Measurements from ENCODE around the gene CRISPLD2.
"Not testable (repeated sequence)": the region's sequence is repeated elsewhere in the genome, so short reads cannot be mapped to it uniquely, and the experiment has no call there.

Gene CRISPLD2

GRCh38 chr16:84856811-84857210, 37.0 kb downstream of the CRISPLD2 start:
- DNase-seq (ENCODE audit: low read depth, low spot score) = not testable (repeated sequence)

GRCh38 chr16:84859681-84860080, 39.9 kb downstream of the CRISPLD2 start:
- DNase-seq (ENCODE audit: low read depth, low spot score) = no peak

DNA sequence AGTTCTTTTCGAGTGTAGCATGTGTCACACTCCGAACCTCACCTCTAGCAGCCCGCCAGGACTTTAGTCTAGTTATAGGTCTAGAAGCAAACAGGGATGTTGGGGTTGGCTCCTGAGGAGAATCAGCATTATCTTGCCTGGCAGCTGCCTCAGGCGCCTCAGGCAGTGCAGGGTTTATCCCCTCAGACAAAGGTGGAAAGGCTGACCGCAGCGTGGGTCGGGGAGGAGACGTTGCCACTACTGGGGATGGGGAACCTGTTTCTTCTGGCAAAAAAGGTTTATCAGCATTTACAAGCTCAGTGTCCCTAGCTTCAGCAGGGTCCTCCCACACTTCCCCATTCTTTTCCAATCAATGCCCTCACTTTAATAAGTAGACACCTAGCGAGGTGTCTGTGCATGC, 40.6 kb downstream of the CRISPLD2 start:
- no peak for DNase-seq (ENCODE audit: low read depth, low spot score)

GRCh38 chr16:84861671-84862070, 41.9 kb downstream of the CRISPLD2 start:
- no peak for DNase-seq (ENCODE audit: low read depth, low spot score)

- DNase-seq (ENCODE audit: low read depth, low spot score) = no peak
These were observed 43.2 kb downstream of the CRISPLD2 start for GRCh38 chr16:84862804-84863480.

GRCh38 chr16:84863481-84863814, 43.7 kb downstream of the CRISPLD2 start:
- no peak for DNase-seq (ENCODE audit: low read depth, low spot score)

- DNase-seq (ENCODE audit: low read depth, low spot score) = no peak
These were observed 44.7 kb downstream of the CRISPLD2 start for GRCh38 chr16:84864326-84864955.

- no peak for DNase-seq (ENCODE audit: low read depth, low spot score)
These were observed 47.9 kb downstream of the CRISPLD2 start for GRCh38 chr16:84867696-84868095.

GRCh38 chr16:84868328-84868727, 48.5 kb downstream of the CRISPLD2 start:
- no peak for DNase-seq (ENCODE audit: low read depth, low spot score)

- no peak for DNase-seq (ENCODE audit: low read depth, low spot score)
These were observed 49.2 kb downstream of the CRISPLD2 start for GRCh38 chr16:84868829-84869472.

GRCh38 chr16:84869473-84869845, 49.7 kb downstream of the CRISPLD2 start:
- DNase-seq (ENCODE audit: low read depth, low spot score) = no peak

- DNase-seq (ENCODE audit: low read depth, low spot score) = not testable (repeated sequence)
These were observed 53.2 kb downstream of the CRISPLD2 start for GRCh38 chr16:84872971-84873370.

GRCh38 chr16:84874004-84874435, 54.2 kb downstream of the CRISPLD2 start:
- DNase-seq (ENCODE audit: low read depth, low spot score) = no peak

- DNase-seq (ENCODE audit: low read depth, low spot score) = no peak
These were observed 54.8 kb downstream of the CRISPLD2 start for GRCh38 chr16:84874553-84874952.

DNA sequence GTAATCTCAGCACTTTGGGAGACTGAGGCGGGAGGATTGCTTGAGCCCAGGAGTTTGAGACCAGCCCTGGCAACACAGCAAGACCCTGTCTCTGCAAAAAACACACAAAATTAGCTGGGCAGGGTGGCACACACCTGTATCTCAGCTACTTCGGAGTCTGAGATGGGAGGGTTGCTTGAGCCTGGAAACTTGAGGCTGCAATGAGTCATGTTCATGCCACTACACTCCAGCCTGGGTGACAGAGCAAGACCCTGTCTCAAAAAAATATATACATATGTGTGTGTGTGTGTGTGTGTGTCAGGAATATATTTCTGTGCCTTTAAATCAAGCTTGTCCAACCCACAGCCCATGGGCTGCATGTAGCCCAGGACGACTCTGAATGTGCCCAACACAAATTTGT, 55.2 kb downstream of the CRISPLD2 start:
- DNase-seq (ENCODE audit: low read depth, low spot score) = no peak

DNA sequence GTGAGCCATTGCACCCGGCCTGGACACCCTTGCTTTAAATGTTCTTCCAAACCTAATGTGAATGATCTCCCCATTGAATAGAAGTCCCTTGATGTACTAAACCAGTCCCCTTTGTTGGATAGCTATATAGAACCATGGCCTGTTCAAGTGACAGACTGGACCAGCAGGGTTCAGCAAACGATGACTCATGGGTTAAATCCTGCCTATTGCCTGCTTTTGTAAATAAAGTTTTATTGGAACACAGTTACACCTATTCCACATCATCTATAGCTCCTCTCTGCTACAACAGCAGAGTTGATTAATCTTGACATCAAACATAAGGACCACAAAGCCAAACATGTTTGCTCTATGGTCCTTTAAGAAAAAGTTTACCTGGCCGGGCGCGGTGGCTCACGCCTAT, 56.1 kb downstream of the CRISPLD2 start:
- DNase-seq (ENCODE audit: low read depth, low spot score) = no peak

DNA sequence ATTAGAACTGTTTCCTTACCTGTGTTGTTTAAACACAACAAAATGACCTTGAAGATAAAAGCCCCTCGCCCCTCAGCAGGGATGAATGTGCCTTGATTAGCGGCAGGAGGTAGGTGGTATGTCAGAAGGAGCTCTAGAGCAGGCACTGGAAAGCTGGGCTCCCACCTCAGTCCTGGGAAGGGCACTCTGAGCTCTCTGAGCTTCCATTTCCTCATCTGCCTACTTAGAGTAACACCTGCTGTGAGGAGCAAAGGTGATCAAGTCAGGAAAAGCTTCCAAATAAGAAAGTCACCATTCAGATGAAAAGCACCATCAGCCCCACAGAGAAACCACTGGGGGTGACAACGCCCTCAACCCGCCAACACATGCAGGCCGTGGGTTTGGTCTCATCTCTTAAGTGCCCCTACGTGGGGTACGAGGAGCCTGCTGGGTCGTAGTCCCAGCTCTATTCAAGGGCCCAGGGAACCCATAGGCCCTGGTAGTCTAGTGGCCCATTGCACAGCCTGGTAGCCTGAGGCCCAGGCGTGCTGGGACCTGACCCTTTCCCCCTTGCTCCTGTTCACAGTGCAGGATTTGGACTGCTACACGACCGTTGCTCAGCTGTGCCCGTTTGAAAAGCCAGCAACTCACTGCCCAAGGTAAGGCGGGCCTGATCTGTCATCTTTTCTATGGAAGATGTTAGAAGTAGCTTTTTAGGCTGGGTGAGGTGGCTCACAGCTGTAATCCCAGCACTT, 57.3 kb downstream of the CRISPLD2 start:
- no peak for DNase-seq (ENCODE audit: low read depth, low spot score)

- no peak for DNase-seq (ENCODE audit: low read depth, low spot score)
These were observed 59.0 kb downstream of the CRISPLD2 start for GRCh38 chr16:84878770-84879169.

DNA sequence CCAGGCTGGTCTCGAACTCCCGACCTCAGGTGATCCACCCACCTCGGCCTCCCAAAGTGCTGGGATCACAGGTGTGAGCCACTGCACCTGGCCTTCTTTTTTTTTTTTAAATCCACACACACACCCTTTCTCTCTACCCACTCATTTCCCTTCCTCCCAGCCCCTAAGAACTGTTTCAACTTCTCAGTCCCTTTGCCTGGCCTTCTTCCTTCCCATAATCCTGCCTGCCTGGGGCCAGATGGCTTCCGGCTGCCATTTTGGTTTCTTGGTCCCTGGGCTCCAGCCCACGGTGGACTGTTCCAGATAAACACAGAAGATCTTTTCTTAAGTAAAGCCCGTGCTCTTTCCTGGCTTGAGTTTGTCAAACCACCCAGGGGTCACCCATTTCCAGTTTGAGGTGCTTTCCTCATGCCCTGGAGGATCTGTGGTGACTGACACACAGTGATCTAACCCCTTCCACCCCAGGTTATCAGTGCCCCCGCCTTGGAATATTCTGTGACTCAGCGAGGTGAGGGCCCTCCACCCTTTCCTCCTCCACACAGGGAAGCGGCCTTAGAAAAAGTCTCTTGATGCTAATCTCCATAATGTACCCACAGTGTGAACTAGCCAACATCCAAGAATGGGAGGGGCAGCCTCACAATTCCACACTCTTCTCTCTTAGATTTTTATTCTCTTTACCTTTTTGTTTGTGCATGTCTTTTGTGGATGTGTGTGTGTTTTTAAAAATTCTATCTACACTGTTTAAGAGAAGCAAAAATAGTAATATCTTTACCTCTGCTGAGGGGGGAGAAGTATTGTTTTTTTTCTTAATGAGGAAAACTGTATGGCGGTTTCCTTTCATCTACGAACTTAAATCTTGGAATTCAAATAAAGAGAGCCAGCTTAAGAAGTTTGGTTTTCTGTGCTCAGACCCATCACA, 60.0 kb downstream of the CRISPLD2 start:
- DNase-seq (ENCODE audit: low read depth, low spot score) = no peak

GRCh38 chr16:84881702-84882521, 62.1 kb downstream of the CRISPLD2 start:
- DNase-seq (ENCODE audit: low read depth, low spot score) = peak; percentile 81
